HepG2 (cell line): ENCODE measurements around the gene TTBK1. TPM values are rescaled to one million over a fixed set of nuclear protein-coding genes. Genes with fewer than 3 reads are reported as not detected.

ENCODE experiments used
- AHR ChIP-seq: IDR thresholded peaks from 2 replicates; pipeline ENCODE4 v1.6.1; 2018; ENCODE audit warnings: missing genetic modification reagents, missing compliant biosample characterization
- ATF3 ChIP-seq: sonication (generic); formaldehyde crosslinking; IDR thresholded peaks from 2 replicates; pipeline ENCODE4 v1.4.0; 2020; ENCODE audit warnings: missing genetic modification reagents
- CEBPZ ChIP-seq: IDR thresholded peaks from 2 replicates; pipeline ENCODE4 v1.6.1; 2012; ENCODE audit warnings: low read length, improper control_type of control experiment
- ETS1 ChIP-seq: sonication (generic); formaldehyde crosslinking; IDR thresholded peaks from 2 replicates; pipeline ENCODE4 v1.4.0; 2020; ENCODE audit warnings: missing genetic modification reagents
- MED1 ChIP-seq: sonication (generic); formaldehyde crosslinking; IDR thresholded peaks from 2 replicates; pipeline ENCODE4 v1.4.0; 2020; ENCODE audit warnings: missing genetic modification reagents
- NR1H2 ChIP-seq: sonication (generic); formaldehyde crosslinking; IDR thresholded peaks from 2 replicates; pipeline ENCODE4 v1.8.1; 2022; ENCODE audit warnings: low read depth, missing genetic modification reagents, borderline replicate concordance
- REST ChIP-seq, 2 experiments: IDR thresholded peaks; 2 replicates each; pipeline ENCODE4 v1.6.1; 2011 to 2012; ENCODE audit warnings: low read length in 2 of 2, borderline replicate concordance in 1 of 2, low read depth in 1 of 2, mild to moderate bottlenecking in 1 of 2, moderate library complexity in 1 of 2
- SUZ12 ChIP-seq: fragments of 150-350 bp; IDR thresholded peaks from 2 replicates; pipeline ENCODE4 v1.6.1; 2014; ENCODE audit warnings: low read depth, low read length
- TIGD3 ChIP-seq: sonication (generic); formaldehyde crosslinking; IDR thresholded peaks from 2 replicates; pipeline ENCODE4 v1.5.1; 2020; ENCODE audit warnings: mild to moderate bottlenecking, missing genetic modification reagents, borderline replicate concordance
- TMF1 ChIP-seq: sonication (generic); formaldehyde crosslinking; IDR thresholded peaks from 2 replicates; pipeline ENCODE4 v1.8.1; 2022; ENCODE audit warnings: low read depth, missing genetic modification reagents
- YEATS2 ChIP-seq: sonication (generic); formaldehyde crosslinking; IDR thresholded peaks from 2 replicates; pipeline ENCODE4 v1.4.0; 2020; ENCODE audit warnings: missing genetic modification reagents, borderline replicate concordance
- ZBTB43 ChIP-seq: sonication (generic); formaldehyde crosslinking; conservative IDR thresholded peaks from 2 replicates; pipeline ENCODE4 v1.4.0; 2020; ENCODE audit warnings: missing genetic modification reagents
- ZMYM3 ChIP-seq: sonication (generic); formaldehyde crosslinking; IDR thresholded peaks from 2 replicates; pipeline ENCODE4 v1.5.1; 2020; ENCODE audit warnings: mild to moderate bottlenecking, missing genetic modification reagents
- ZNF260 ChIP-seq: sonication (generic); formaldehyde crosslinking; IDR thresholded peaks from 2 replicates; pipeline ENCODE4 v1.4.0; 2020; ENCODE audit warnings: missing genetic modification reagents, low read depth, mild to moderate bottlenecking, borderline replicate concordance
- ZNF577 ChIP-seq: sonication (generic); formaldehyde crosslinking; IDR thresholded peaks from 2 replicates; pipeline ENCODE4 v1.4.0; 2020; ENCODE audit warnings: mild to moderate bottlenecking, low read depth, missing genetic modification reagents, borderline replicate concordance
- ZNF782 ChIP-seq: sonication (generic); formaldehyde crosslinking; IDR thresholded peaks from 2 replicates; pipeline ENCODE4 v1.4.0; 2020; ENCODE audit warnings: missing genetic modification reagents, mild to moderate bottlenecking, borderline replicate concordance
- polyA plus RNA-seq, 8 experiments: library from polyadenylated mRNA; depleted of rRNA in 3 of 8; stranded (reverse) in 7 of 8; unstranded in 1 of 8; fragments of >200 nt; fragmentation: Illumina TruSeq in 4 of 8; extraction: Trizol in 4 of 8; gene quantifications; 2 replicates each; pipeline versions ENCODE4 v1.2.1 to v1.2.3, GENCODE V29; 2011 to 2016; ENCODE audit warnings: low read depth in 4 of 8, missing spikeins in 1 of 8, mixed read lengths in 1 of 8; ENCODE audit not compliant: insufficient read depth in 1 of 8
- total RNA-seq, 5 experiments: library from RNA; depleted of rRNA; stranded (reverse); fragments of >200 nt; fragmentation: Illumina TruSeq; extraction: Trizol; gene quantifications; 2 replicates each; pipeline ENCODE4 v1.2.3, GENCODE V29; 2016; ENCODE audit warnings: low read depth in 1 of 5

TTBK1 gene
- total and polyA plus RNA-seq, 2 of the 13 experiments (the other 11 are each of a cell fraction or from before 2014, with no cell fraction given), result 0.24 to 0.33 TPM

GRCh38 chr6:43274916-43275597 is 31.8 kb downstream of the TTBK1 start (continued):
- TF ChIP-seq ETS1 (CRISPR knock-in tag), result no peak
- no peak for TF ChIP-seq NR1H2
- no peak for TF ChIP-seq TIGD3 (CRISPR knock-in tag)
- no peak for TF ChIP-seq SUZ12
- no peak for TF ChIP-seq ZNF260 (CRISPR knock-in tag)
- TF ChIP-seq ATF3 (CRISPR knock-in tag), result 0 out of 2 replicates have a peak, but pooled peaks have one; percentile 24
- TF ChIP-seq AHR, result 0 out of 2 replicates have a peak, but pooled peaks have one; percentile 60
- peak; percentile 91; the same call in 1 of the 2 replicates for TF ChIP-seq ZNF782
- TF ChIP-seq YEATS2 (CRISPR knock-in tag), result no peak
- TF ChIP-seq CEBPZ, result no peak
- no peak for TF ChIP-seq REST (IDR thresholded peaks at IDR 0.05; ENCODE audit: borderline replicate concordance in 1 of 2, low read depth in 1 of 2, low read length in 2 of 2)
- TF ChIP-seq ZNF577 (CRISPR knock-in tag), result no peak
- 0 out of 2 replicates have a peak, but pooled peaks have one; percentile 68 for TF ChIP-seq ZBTB43 (CRISPR knock-in tag)
- TF ChIP-seq MED1, result peak; percentile 89
- TF ChIP-seq ZMYM3 (CRISPR knock-in tag), result peak; percentile 40; the same call in 1 of the 2 replicates
- peak; percentile 88 for TF ChIP-seq TMF1 (CRISPR knock-in tag)
